ENCODE measurements around the gene IGFBP5. TPM values are rescaled to one million over a fixed set of nuclear protein-coding genes. Genes with fewer than 3 reads are reported as not detected.

The IGFBP5 gene
- total and polyA plus RNA-seq, 10 of the 15 experiments (the other 5 are each of a cell fraction or from before 2014, with no cell fraction given) = 2.8 TPM; not detected in 9

GRCh38 chr2:216674376-216674775 is 21.0 kb downstream of the IGFBP5 start:
- H3K27me3 ChIP-seq (replicated peaks in 1 of 2; ENCODE audit: control insufficient read depth in 2 of 2, insufficient read depth in 2 of 2, low read length in 1 of 2) = peaks cover 2 to 5% of the 10 kb centered on the region in 2 experiments
- in situ Hi-C loops (cut with MboI) = no loop called here
- DNase-seq (ENCODE audit: low read depth, low spot score) (no peak), ATAC-seq (no peak), FAIRE-seq (no peak)
- intact Hi-C loops (cut with micrococcal nuclease; ENCODE audit: unreplicated experiment) = no loop called here
- H3K4me3 ChIP-seq = no peak overlapping the region
- ChIA-PET RAD21 (ENCODE audit: unreplicated experiment) (interaction anchor here (1.0 kb wide), 1 partner anchor 156 kb away, joined by 3 read pairs; no protein-coding TSS in a partner anchor), POLR2A (no interaction called here), SMC1A (ENCODE audit: uncharacterized antibody, unreplicated experiment) (interaction anchor here (0.8 to 1.4 kb wide), 2 partner anchors 155 to 273 kb away, joined by 3 to 8 read pairs; no protein-coding TSS in a partner anchor), CTCF (interaction anchor here (1.0 kb wide), 1 partner anchor 13 kb away, joined by 3 read pairs; no protein-coding TSS in a partner anchor)
- H3K79me2 ChIP-seq (ENCODE audit: control insufficient read depth, insufficient read depth, low read length) = no peaks in the 10 kb centered on the region
- no peak overlapping the region for H2AFZ ChIP-seq (ENCODE audit: control insufficient read depth, low read depth, low read length)
- no peak overlapping the region for H3K9ac ChIP-seq (ENCODE audit: control insufficient read depth, insufficient read depth, low read length)
- H3K4me1 ChIP-seq (ENCODE audit: control insufficient read depth, insufficient read depth, low read length) = no peaks in the 10 kb centered on the region
- TF ChIP-seq YBX1 (IDR thresholded peaks at IDR 0.05) (no peak), BACH1 (IDR thresholded peaks at IDR 0.05; ENCODE audit: borderline replicate concordance) (no peak), FOXK2 (IDR thresholded peaks at IDR 0.05) (no peak), DPF2 (IDR thresholded peaks at IDR 0.05) (no peak), PAX8 (IDR thresholded peaks at IDR 0.05) (no peak), NFXL1 (IDR thresholded peaks at IDR 0.05; ENCODE audit: borderline replicate concordance) (no peak), EZH2 (IDR thresholded peaks at IDR 0.05; ENCODE audit: borderline replicate concordance, control insufficient read depth, low read depth, low read length) (no peak), BRCA1 (IDR thresholded peaks at IDR 0.05; ENCODE audit: low read depth, low read length) (no peak), STAT3 (IDR thresholded peaks at IDR 0.05; ENCODE audit: low read depth, low read length) (no peak), USF2 (IDR thresholded peaks at IDR 0.05; ENCODE audit: borderline replicate concordance, low read depth, low read length) (no peak), NR2F1 (conservative IDR thresholded peaks at IDR 0.05) (no peak), CEBPZ (IDR thresholded peaks at IDR 0.05; ENCODE audit: low read depth, low read length) (no peak), KAT2A (conservative IDR thresholded peaks at IDR 0.05; ENCODE audit: control insufficient read depth, low read depth, low read length) (no peak), TAF1 (IDR thresholded peaks at IDR 0.05; ENCODE audit: borderline replicate concordance, low read depth, low read length) (no peak), ZNF207 (IDR thresholded peaks at IDR 0.05; ENCODE audit: borderline replicate concordance) (no peak)
- no peaks in the 10 kb centered on the region for H4K20me1 ChIP-seq (ENCODE audit: control insufficient read depth, insufficient read depth)
- WGBS (ENCODE audit: insufficient coverage, insufficient replicate concordance, low lambda C conversion rate, missing lambda C conversion rate) = 81% methylated on average over 9 of the region's 9 CpGs
- no peak overlapping the region for H3K4me2 ChIP-seq (ENCODE audit: control insufficient read depth, insufficient read depth)
- no peaks in the 10 kb centered on the region for H3K9me3 ChIP-seq (replicated peaks; ENCODE audit: control insufficient read depth, insufficient read depth, low read length)
- H3K27ac ChIP-seq (ENCODE audit: control insufficient read depth, insufficient read depth) = no peak overlapping the region
- H3K36me3 ChIP-seq (ENCODE audit: control insufficient read depth in 2 of 2, insufficient read depth in 2 of 2, low read length in 1 of 2) = no peaks in the 10 kb centered on the region
- BruUV-seq (replicated peaks) = no TSS peak

All from GM12878 (cell line).